G401.6 (cell line): ENCODE data around the gene COPS8.
A peak's percentile ranks its signal among the peaks of the same experiment; 100 is the strongest.

Source experiments
- FAIRE-seq: peaks from 2 replicates; lab custom pipeline; 2012; peaks lifted over from hg19 to GRCh38; lab: Jason Lieb, UNC

Gene COPS8

DNA sequence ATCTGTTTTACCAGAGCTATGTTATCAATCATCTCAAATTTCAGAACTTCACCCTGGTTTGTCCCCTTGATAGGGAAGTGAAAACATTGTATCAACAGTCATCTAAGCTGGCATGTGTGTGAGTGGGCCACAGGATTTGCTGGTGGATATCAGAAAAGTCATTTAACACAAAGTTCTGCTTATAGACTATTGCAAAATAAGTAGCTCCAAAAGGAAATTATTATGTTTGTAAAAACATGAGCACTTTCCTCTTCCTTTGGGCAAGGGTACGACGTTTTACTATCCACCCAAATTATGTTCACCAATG is 20.7 kb upstream of the COPS8 start:
- FAIRE-seq = no peak

DNA sequence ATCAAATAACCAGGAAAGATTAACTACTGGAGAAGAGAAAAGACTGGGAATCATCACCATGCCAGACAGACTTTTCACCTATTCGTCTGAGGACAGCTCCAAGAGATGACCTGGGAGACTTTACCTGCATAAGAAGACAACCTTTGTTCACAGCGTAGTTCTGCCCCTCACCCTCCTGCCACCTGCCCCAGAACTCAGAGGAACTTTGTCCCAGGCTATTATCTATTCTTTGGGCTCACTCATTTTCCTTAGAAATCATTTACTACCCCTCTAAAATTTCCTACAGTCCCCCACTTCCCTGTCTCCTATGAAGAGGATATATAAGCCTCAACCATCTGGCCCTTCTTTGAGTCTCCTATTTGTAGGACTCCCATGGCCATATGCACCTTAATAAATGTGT is 19.3 kb upstream of the COPS8 start:
- no peak for FAIRE-seq

DNA sequence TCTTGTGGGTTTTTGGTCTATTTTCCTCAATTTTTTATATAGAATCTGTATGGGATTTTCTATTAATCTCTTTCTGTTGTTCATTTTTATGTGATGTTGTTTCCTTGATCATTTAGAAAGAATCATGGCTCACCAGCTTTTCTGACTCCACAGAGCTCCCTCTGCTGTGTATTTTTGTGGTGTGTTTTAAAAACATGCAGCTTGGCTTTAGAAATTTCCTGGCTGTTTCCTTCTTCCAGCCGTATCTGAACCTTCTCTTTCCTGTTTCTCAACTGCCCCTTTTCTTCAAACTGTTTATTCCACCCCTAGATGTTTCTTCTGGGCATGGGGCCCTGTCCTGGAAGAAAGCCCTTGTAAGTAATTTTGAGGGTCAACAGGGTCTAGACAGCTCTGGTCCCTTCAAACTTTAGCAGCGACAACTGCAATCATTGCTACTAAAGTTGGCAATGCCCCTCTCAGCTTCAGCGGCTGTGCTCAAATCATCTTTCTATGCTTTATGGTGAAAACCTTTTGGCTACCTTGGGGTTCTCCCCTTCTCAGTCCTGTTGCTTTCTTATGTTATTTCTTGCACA is 17.6 kb upstream of the COPS8 start:
- no peak for FAIRE-seq

DNA sequence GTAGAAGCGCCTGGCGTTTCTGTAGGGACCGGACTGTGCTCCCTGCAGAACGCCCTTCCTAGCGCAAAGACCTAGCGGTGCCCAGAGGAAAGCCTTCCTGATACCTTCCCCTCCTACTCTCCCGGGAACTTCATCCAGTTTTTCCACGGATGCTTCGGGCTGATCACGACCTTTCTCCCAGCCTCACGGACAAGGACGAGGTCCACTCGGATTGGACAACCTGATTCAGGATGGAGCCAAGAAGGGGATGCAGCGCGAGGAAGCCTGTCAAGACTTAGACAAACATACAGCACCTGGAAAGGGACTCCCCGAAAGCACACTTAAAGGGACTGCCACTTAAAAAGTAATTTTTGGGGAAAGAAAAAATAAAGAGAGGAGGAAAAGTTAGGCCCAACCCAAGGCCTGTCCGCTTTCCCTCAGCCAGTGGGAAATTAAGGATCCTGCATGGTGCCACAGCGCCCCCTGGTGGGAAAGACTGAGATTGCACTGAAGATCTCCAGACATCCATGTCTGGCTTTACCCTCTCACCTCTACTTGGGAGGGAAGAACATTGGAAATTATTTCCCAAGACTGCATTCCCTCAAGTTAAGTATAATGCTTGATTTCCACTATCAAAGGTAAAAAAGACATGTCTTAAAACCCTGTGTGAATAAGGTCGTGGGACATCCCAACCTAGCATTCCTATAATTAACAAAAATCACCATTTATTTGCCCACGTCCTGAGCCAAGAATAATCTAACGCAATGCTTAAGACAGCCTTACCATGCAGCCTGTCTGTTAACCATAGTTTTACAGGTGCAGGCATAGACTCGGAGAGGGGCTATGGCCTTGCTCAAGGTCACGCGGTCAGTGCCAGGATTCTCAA is 13.4 kb upstream of the COPS8 start:
- peak; percentile 39 for FAIRE-seq

DNA sequence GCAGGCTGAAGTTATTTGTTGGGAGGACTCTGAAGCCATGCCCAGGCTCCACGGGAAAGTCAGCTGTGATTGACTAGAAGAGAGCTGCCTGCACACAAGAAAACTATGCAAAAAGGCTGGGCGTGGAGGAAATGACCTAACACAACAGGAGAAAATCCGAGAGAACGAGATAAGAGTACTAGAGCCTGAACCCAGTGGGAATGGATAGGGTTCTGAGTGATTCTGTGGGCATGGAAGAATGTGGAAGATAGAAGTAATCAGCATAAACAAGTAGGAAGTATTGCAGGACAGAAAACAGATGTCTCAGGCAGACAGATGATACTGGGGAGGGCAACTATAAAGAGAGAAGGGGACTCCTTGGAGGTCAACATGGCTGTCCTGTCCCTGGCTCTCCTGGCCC is 12.1 kb upstream of the COPS8 start:
- no peak for FAIRE-seq

DNA sequence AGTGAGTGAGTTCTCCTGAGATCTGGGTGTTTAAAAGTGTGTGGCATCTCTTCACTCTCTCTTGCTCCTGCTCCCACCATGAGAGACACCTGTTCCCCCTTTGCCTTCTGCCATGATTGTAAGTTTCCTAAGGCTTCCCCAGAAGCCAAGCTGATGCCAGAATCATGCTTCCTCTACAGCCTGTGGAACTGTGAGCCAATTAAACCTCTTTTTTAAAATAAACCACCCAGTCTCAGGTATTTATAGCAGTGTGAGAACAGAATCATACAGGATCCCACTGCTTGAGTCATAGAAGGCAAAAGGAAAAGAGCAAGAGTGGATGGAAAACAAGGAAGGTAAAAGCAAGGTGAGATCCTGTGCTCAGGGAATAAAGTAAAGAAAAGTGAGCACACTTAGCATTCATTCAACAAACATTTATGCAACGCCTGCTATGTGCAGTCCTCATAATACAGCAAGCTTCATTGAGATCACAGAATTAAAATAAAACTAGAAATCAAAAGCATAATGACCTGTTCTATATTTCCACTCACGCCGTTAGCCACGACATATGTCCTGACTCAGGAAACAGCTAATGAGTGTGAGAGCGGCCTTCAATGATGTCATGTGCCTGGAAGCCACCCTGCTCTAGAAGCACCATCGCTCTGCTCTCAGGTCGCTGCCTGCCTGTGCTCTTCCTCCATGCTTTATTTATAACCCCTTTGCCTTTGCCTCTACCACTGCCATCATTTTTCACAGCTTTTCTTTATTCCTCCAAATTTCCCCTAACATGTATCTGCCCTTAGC is 11.3 kb upstream of the COPS8 start:
- no peak for FAIRE-seq

DNA sequence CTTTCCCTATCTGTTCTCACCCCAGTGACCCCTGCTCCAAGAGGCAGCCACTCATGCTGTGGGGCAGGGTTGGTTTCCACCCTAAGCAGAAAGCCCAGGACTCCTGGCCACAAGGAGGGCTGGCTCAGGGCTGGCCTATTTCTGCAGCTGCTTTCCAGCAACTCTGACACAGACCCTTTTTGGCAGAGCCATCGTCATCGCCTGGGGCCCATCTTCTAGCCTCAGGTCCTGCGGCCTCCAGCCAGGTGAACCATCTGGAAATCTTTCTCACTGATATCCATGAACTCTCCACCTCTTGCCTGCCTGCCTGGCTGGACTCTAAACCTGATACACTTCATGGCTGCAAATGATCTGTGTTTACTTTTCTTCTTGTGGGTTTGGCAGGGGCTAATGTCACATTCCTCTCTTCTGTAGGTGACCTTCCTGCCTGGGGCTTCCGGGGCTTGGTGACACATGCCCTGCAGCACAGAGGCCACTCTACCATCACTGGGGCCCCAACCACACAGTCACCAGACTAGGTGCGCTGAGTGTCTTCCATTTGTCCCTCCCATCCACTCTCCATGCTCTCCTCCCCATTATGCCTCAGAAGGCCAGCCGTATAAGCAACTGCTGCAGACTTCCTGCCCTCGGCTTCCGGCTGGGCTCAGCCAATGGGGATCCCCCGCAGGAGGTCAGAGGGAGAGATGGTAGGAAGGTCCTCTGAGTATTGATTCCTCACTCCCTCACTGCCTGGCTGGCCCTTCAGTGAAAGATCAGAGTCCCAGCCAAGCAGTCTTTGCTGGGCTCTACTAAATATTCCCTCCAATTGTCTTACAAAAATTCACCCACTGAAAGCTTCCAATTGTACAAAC is 9.7 kb upstream of the COPS8 start:
- FAIRE-seq = no peak

DNA sequence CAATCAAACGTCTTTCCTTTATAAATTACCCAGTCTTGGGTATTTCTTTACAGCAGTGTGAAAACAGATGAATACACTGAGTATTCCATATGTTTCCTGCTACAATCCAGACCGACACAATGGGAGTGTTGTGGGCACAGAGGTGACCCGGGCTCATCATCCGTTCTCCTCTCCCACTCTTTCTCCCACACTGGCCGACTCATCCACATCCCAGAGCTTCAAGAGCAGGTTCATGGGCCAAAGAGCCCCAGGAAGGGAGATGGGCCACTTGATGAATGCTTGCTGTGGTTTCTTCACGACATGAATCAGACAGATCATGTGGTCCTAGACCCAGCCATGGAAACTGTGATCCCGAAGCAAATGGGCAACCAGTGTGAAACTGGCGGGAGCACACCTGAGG is 4.1 kb upstream of the COPS8 start:
- no peak for FAIRE-seq

DNA sequence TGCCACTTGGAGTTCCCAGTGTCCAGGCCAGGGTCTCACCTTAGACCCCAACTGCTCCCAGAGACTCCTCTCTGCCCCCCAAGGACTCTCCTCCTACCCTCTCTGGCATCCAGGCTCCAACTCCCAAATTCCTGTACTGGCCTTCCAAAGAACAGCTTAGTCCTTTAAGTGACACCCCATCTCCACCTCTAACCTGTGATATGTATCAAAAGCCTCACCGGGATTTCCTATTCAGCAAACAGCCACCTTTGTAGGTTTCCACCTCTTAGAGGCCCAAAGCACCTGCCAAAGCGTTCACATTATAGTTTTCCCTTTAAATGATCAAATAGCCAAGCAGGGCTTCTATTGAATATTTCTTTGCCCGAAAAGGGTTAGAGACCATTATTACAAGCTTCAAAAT is 2.7 kb upstream of the COPS8 start:
- no peak for FAIRE-seq

DNA sequence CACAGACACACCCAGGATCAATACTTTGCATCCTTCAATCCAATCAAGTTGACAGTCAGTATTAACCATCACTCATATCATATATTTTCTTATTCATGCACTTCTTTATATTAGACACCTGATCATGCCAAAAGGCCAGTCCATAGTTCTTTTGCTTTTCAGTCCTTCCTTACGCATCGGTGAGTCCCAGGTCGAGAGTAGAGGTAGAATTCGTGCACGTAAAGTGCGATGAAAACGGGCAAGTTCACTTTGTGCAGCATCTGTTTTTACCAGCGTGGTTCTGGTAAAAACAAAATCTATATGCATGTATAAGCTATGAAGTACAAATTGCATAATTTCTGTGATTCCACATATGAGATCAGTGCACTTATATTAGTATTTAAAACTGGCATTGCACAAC is 1.2 kb upstream of the COPS8 start:
- no peak for FAIRE-seq

DNA sequence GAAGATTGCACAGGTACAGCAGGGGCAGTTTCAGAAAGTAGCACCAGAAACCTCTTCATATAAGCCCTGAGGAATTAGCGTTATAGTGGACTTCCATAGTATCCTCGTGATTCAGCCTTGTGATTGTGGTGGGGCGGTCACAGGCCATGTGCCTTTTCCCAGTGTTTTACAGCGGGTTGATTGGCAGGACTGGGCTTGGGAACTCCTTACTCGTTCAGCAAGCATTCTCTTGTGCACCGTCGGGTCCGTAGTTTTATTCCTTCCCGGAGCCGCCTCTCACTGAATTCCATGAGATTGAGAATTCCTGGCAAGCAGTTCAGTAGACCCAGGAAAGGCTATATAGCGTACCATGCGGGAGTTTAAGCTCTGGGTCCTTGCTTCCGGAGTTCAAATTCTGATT is 5.2 kb downstream of the COPS8 start:
- no peak for FAIRE-seq

DNA sequence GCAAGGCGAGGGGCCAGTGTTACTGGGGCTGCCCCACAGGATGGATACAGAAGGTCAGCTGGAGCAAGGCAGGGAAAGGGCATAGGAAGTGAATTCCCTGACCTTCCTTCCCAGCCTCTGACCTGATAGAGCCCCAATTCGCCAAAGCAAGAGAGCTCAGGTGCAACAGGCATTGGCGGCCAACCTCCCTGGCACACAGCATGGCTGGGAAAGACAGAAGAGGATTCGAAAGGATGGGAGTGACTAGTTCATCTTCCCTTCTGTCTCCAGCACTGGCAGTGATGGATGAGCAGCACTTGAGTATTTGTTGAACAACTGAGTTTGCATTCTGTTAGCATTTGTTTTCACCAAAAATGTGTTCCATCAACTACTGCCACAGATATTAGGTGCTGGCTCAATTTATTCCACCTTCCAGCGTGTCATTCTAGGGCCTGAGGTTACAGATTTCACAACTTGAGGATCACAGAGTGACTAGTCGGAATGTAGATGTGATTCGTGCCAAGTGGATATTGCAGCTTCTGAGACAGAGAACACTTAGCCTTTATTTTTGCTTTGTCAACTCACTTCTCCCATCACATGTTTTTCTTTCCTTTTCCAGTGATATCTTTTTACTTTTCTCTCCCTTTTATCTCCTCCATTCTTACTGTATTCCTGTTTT is 6.2 kb downstream of the COPS8 start:
- FAIRE-seq = no peak

DNA sequence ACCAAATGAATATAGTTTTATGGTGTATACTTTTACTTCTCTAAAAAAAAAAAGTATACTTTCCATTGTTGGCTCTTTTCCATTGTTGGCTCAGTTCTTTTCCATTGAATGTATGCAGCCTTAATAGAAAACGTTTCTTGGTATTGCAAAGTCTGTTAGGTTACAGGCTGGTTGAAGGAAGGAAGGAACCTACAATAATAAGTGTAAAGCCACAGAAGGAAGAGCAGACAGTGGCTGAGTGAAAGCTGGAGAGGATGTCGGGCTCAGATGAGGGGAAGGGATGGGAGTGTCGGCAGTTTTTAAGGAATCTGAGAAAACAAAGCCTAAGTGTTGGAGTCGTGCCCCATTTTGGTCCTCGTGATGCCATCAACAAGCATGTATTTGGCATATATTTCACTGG is 6.8 kb downstream of the COPS8 start:
- FAIRE-seq = no peak

DNA sequence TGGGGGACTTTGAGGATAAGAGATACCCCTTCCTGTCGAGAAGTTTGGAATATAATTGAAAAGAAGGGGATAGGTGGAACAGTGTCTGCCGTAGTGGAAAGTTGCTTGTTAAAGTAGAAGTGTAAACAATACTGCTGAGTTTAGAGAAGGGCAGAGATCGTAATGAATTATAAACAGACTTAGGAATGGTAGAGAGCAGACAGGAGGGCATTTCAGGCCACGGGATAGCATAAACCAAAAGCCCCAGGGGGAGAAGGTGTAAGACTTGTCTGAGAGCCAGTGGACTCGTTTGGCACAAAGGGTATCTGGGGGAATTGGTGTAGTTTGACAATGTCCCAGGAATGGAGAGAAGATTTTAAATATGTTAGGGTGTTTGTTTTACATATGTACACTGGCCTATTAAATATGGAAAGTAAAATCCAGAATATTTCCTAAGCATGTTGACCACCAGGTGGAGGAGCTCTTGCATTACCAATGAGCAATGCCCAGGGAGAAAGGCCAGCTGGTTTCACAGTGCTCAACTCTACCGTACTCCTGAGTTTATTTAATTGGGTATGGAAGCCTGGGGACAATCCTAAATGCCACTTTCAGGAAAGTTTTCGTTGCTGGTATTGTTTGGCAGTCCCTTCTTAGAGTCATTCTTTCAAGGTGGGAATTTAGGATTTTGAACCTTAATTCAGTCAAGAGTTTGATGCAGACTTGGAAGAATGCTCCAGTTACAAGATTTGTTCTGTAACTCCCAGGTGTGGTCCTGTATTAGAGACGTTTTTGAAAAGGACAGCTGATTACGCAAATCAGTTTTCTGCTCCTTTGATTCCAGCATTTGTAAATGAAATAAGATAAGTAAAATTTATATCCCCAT is 7.5 kb downstream of the COPS8 start:
- no peak for FAIRE-seq

DNA sequence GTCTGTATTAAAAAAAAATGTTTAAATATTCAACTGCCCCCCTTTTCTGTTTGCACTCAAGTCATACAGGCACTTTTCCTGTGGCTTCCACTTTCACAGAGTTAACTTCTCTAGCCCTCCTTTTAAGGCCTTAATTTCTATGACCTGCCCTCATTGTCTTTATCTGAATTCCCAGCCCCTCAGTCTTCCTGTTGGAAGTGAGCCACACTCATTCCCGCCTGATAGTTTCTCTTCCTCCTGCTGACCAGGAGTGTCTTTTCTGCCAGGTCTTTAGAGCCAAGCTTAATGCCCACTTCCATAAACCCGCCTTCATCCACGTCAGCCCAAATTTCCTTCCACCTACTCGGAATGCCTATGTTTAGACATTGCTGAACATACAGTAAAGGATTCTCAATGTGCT is 10.5 kb downstream of the COPS8 start:
- FAIRE-seq = no peak

DNA sequence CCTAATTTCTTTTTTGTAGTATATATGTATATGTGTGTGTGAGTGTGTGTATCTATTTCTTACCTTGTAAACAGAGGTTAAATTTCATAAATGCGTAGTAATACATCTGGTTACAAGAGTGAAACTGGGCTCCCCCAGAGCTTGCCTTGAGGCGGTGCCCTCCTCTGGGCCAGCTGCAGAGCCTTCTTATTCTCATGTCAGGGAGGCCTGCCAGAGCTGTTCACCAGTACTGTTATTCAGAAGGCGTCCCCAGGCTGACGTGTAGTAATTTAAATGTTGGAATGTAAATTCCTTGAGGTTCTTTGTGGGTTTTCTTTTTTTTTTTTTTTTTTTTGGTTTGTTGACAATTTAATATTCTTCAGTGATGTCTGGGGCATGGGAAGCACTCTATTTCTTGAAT is 11.2 kb downstream of the COPS8 start:
- FAIRE-seq = no peak

DNA sequence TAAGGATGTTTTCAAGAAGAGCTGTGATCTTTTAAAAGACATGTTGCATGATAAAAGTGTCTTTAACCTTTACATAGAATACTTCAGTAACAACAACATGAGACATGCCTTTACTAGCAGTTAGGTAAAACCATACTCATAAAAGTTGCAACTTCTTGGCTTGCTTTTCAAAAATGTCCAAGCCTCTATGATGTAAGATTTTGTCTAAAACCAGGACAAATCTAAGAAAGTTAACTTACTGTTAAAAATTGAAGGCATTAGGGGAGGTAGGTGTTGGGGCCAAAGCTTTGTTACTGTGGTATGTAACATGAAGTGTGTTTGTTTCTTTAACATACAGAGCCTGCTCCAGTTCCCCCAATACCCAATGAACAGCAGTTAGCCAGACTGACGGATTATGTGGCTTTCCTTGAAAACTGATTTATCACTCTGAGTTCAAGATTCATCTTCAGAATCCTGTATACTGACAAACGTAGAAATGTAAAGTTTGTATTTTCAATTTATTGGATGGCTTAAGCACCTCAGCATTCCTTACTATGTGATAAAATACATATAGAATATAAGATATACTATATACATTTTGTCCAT is 11.7 kb downstream of the COPS8 start:
- FAIRE-seq = no peak

DNA sequence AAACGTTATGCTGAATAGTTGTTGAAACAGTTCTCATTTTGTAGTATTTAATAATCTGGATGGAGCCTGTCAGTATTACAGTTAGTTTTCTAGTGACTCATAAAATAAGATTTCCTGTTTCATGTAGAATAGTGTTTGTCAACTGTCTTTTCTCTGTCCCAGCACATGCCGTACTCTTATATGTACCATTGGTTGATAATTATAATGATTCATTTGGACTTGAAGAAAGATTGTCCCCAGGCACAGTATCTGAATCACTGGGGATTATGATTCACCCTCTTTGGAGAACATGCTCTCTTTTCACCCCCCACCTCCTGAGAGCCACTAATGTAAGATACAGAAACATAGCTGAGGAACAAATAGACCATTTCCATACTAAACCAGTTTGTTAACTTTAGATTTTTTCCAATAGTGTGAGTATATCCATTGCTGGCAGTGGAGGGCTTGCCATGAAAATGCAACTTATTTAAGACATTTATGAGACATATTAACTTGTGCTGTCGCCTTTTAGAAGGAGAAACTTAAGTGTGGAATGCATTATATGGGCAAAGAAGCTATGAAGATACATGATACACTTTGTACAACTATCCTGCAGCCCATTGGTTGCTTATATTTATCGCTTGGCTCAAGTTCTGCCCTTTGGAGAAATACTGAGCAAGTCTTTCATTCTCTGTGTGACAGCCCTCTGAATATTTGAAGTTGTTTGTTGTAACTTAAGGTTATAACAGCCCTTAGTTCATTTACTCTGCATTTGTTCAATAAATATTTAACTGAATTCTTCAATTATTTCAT is 12.4 kb downstream of the COPS8 start:
- no peak for FAIRE-seq

DNA sequence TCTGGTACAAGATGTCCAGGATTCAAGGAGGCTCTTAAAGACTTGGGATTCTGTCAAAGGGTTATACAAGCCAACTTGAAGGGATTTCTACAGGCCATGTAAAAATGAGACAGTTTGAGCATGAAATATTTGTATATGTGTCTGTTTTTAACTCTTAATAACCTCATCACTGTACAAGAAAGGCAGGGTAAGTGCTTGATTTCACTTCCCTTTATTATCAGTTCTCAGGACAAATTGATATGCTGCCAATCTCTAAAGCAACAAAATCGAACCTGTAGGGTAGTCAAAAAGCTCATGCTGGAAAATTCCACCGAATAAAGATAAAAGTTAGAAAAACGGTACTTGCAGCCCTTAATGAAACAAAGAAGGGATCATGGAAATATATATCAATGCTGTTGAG is 14.1 kb downstream of the COPS8 start:
- no peak for FAIRE-seq
